Stimulated activated CD4-positive, alpha-beta T cell treated with anti-CD3 and anti-CD28 coated beads, Interleukin-12 subunit alpha, Interleukin-12 subunit beta, amount 100 ng/mL, for 4 hours (primary cell): ENCODE results near the gene SELENON.

Experiments used
- DNase-seq: peaks from one replicate; pipeline ENCODE4 v3.0.0-alpha.2; 2020

SELENON gene

DNA sequence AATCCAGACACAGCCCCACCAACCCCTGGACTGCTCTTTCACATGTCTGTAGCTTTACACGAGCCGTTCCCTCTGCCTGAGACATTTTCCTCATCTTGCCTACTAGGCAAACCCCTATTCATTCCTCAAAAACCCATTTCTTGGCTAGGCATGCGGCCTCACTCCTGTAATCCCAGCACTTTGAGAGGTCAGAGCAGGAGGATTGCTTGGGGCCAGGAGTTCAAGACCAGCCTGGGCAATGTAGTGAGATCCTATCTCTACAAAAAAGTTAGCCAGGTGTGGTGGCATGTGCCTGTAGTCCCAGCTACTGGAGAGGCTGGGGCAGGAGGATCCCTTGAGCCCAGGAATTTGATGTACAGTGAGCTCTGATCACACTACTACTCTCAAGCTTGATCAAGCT is 64.4 kb downstream of the SELENON start:
- DNase-seq: no peak

GRCh38 chr1:25866288-25866687 is 66.3 kb downstream of the SELENON start:
- DNase-seq: no peak

GRCh38 chr1:25867210-25867991 is 67.4 kb downstream of the SELENON start:
- DNase-seq: no peak
